ENCODE data around the gene MALAT1.

MALAT1 gene

DNA sequence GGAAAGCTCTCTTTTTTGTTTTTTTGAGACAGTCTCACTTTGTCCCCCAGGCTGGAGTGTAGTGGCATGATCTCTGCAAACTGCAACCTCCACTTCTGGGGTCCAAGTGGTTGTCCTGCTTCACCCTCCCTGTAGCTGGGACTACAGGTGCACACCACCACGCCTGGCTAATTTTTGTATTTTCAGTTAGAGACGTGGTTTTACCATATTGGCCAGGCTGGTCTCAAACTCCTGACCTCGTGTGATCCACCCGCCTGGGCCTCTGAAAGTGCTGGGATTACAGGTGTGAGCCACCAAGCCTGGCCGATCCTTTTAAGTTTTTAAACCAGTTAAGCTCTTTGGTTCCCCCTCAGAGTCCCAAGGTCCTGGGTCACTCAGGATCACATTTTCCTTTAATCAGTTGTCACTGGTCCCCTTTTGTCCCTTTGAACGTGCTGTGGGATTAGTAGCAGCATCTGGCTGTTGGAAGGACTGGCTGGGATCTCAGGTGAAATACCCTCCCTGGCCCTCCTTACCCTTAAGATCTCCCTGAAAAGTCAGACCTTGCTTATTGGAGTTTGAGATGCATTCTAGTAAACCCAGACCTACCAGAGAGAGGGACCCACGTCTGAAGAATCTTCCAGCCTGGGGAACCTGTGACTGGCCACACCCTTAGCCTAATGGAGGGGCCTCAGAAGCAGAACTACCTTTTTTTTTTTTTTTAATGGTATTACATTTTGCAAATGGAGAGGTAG lies 8.1 kb downstream of the MALAT1 start:
- no peak for TF ChIP-seq CREB1 (IDR thresholded peaks at IDR 0.05; ENCODE audit: low read depth)
- 0 out of 2 replicates have a peak, but pooled peaks have one; percentile 5 for TF ChIP-seq EP300 (IDR thresholded peaks at IDR 0.05; ENCODE audit: borderline replicate concordance)
- TF ChIP-seq USF1 (IDR thresholded peaks at IDR 0.05): no peak; the same call in 1 of the 2 replicates

- TF ChIP-seq MAX (IDR thresholded peaks at IDR 0.05) (no peak), CEBPB (IDR thresholded peaks at IDR 0.05) (no peak), EP300 (IDR thresholded peaks at IDR 0.05; ENCODE audit: borderline replicate concordance) (no peak), ZBTB7A (IDR thresholded peaks at IDR 0.05; ENCODE audit: low read depth) (no peak), FOXM1 (IDR thresholded peaks at IDR 0.05; ENCODE audit: borderline replicate concordance, low read depth) (no peak), RAD21 (IDR thresholded peaks at IDR 0.05; ENCODE audit: low read depth) (no peak), NFIC (IDR thresholded peaks at IDR 0.05) (no peak), REST (IDR thresholded peaks at IDR 0.05; ENCODE audit: low read depth) (no peak), CREB1 (IDR thresholded peaks at IDR 0.05; ENCODE audit: low read depth) (no peak), TAF1 (IDR thresholded peaks at IDR 0.05; ENCODE audit: low read depth) (no peak), TEAD4 (IDR thresholded peaks at IDR 0.05) (no peak), TCF12 (IDR thresholded peaks at IDR 0.05; ENCODE audit: low read depth) (no peak)
Measured at GRCh38 chr11:65516135-65516968, 17.5 kb downstream of the MALAT1 start.

DNA sequence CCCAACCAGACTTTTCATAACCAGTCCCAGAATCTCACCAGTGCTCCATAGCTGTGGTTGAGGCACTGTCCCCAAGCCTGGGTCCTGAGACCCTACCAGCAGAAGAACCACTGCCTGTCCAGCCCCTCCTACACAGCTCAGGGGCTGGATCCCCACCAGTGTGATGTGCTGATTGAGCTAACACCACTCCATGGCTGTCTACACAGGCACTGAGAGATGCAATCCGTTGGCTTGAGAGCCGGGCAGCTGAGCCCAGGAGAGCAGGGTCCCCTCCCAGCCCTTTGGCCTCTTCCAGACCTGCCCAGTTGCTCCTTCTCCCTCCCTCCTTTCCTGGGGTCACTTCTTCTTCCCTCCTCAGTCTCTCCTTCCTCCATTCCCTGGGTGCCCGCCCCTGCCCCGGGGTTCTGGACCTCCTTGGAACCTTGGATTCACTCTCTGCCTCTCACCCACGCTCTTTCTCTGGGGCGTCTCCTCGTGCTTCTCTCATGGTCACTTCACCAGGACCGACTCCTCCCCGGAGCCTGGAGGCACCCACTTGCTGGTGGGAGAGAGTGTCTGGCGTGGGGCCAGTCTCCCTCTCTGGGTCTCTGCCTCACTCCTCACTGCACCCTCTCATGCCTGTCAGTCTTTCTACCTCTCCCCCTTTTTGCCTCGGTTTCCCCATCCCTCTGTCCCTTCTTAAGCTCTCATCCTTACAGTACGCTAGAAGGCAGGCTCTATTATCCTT lies 25.3 kb downstream of the MALAT1 start:
- TF ChIP-seq YY1 (IDR thresholded peaks at IDR 0.05; ENCODE audit: low read depth): no peak
- 0 out of 2 replicates have a peak, but pooled peaks have one; percentile 29 for TF ChIP-seq ZBTB7A (IDR thresholded peaks at IDR 0.05; ENCODE audit: low read depth)

DNA sequence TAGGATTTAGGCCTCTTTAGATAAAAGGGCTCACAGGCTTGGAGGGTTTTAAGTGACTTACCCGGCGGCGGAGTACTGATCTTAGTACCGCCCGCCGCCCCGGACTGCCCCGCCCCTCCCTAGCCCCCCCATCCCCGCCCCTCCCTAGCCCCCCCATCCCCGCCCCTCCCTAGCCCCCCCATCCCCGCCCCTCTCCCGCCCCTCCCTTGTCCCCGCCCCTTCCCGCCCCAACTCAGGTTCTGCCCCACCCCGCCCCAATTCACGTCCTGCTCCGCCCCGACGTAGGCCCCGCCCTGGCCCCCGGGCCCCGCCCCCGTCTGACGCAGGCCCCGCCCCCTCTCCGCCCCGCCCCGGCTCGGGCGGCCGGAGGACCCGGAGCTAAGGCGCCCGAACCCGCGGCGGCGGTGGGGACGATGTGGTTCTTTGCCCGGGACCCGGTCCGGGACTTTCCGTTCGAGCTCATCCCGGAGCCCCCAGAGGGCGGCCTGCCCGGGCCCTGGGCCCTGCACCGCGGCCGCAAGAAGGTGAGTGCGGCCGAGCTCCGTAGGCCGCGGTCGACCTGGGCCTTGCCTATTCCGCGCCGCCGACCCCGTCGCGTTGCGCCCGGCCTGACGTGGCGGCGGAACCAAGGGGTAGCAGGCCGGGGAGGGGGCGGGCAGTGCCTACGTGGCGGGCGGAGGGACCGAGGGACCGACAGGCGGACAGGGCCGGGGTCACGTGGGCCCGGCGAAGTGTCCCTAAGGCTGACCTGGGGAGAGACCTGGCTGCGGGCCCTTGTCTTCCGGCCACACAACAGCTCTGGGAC lies 26.1 kb downstream of the MALAT1 start, which contains the start of gene SCYL1:
Gene SCYL1, plus strand, starts transcription at position 343 of the 805 bp plus-strand sequence. Its CDS starts 71 bp downstream, at position 414.
- TF ChIP-seq ZBTB7A (IDR thresholded peaks at IDR 0.05; ENCODE audit: low read depth) (0 out of 2 replicates have a peak, but pooled peaks have one; percentile 44), USF1 (IDR thresholded peaks at IDR 0.05) (peak; percentile 93), YY1 (IDR thresholded peaks at IDR 0.05; ENCODE audit: low read depth) (peak; percentile 46; the same call in 1 of the 2 replicates), NFIC (IDR thresholded peaks at IDR 0.05) (no peak), TAF1 (IDR thresholded peaks at IDR 0.05; ENCODE audit: low read depth) (peak; percentile 68), MAX (IDR thresholded peaks at IDR 0.05) (peak; percentile 35; the same call in 1 of the 2 replicates)

DNA sequence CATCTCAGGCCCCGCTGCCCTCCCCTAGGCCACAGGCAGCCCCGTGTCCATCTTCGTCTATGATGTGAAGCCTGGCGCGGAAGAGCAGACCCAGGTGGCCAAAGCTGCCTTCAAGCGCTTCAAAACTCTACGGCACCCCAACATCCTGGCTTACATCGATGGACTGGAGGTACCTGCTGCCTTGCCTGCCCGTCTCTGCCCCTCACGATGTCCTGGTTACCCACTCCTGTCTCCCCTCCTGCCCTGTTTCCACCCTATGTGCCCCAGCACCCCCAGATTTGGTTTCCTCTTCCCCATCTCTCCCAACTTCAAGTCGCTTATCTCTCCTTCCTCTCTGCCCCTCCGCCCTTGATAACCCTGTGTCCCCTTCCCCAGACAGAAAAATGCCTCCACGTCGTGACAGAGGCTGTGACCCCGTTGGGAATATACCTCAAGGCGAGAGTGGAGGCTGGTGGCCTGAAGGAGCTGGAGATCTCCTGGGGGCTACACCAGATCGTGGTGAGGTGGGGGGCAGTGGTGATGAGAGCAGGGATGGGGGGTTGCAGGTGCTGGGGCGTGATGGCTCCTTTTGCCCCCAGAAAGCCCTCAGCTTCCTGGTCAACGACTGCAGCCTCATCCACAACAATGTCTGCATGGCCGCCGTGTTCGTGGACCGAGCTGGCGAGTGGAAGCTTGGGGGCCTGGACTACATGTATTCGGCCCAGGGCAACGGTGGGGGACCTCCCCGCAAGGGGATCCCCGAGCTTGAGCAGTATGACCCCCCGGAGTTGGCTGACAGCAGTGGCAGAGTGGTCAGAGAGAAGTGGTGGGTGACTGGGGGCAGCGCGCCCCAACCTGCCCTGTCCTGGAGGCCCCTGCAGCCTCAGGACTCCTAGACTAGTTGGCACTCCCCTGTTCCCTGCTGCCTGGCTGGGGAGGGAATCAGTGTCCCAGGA lies 27.0 kb downstream of the MALAT1 start:
- TF ChIP-seq RAD21 (IDR thresholded peaks at IDR 0.05; ENCODE audit: low read depth) (no peak), ZBTB7A (IDR thresholded peaks at IDR 0.05; ENCODE audit: low read depth) (0 out of 2 replicates have a peak, but pooled peaks have one; percentile 14), FOXM1 (IDR thresholded peaks at IDR 0.05; ENCODE audit: borderline replicate concordance, low read depth) (no peak), YY1 (IDR thresholded peaks at IDR 0.05; ENCODE audit: low read depth) (no peak), EGR1 (IDR thresholded peaks at IDR 0.05) (no peak), EP300 (IDR thresholded peaks at IDR 0.05; ENCODE audit: borderline replicate concordance) (no peak), MAX (IDR thresholded peaks at IDR 0.05) (0 out of 2 replicates have a peak, but pooled peaks have one; percentile 14)
